ENCODE measurements around the gene PFDN4. TPM values are rescaled to one million over a fixed set of nuclear protein-coding genes. Genes with fewer than 3 reads are reported as not detected.
A peak's percentile ranks its signal among the peaks of the same experiment; 100 is the strongest.

Gene PFDN4
- total RNA-seq, 1 donor from 2014 or later: 83.5 TPM

DNA sequence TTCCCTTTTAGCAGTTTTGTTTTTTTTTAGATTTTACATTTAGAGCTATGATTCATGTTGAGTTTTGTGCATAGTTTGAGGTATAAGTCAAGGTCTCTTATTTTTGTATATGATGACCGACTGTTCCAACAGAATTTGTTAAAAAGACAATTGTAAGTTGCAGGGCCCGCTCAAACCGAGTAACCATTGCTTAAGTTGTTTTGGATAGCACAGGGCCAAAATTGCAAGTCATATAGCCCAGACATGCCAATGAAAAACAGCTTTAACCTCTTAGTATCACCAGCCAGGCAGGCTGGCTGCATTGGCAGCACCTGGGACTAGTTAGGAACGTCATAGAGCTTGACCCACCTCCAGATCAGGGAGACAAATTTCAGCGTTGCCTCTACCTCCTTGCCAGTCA, 47.3 kb downstream of the PFDN4 start:
- Histone ChIP-seq H3K36me3 (ENCODE audit: control insufficient read depth, insufficient read depth, low read length) (no peaks in the 10 kb centered on the region), H3K4me3 (ENCODE audit: low read depth, low read length) (no peak overlapping the region), H3K27me3 (ENCODE audit: control insufficient read depth, insufficient read depth, low read length) (no peaks in the 10 kb centered on the region)
- DNase-seq (ENCODE audit: low read depth) (peak; percentile 14), FAIRE-seq (no peak)
- TF ChIP-seq, protein P1, sequence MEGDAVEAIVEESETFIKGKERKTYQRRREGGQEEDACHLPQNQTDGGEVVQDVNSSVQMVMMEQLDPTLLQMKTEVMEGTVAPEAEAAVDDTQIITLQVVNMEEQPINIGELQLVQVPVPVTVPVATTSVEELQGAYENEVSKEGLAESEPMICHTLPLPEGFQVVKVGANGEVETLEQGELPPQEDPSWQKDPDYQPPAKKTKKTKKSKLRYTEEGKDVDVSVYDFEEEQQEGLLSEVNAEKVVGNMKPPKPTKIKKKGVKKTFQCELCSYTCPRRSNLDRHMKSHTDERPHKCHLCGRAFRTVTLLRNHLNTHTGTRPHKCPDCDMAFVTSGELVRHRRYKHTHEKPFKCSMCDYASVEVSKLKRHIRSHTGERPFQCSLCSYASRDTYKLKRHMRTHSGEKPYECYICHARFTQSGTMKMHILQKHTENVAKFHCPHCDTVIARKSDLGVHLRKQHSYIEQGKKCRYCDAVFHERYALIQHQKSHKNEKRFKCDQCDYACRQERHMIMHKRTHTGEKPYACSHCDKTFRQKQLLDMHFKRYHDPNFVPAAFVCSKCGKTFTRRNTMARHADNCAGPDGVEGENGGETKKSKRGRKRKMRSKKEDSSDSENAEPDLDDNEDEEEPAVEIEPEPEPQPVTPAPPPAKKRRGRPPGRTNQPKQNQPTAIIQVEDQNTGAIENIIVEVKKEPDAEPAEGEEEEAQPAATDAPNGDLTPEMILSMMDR (IDR thresholded peaks at IDR 0.05; ENCODE audit: insufficient read depth, low read length, severe bottlenecking): no peak

DNA sequence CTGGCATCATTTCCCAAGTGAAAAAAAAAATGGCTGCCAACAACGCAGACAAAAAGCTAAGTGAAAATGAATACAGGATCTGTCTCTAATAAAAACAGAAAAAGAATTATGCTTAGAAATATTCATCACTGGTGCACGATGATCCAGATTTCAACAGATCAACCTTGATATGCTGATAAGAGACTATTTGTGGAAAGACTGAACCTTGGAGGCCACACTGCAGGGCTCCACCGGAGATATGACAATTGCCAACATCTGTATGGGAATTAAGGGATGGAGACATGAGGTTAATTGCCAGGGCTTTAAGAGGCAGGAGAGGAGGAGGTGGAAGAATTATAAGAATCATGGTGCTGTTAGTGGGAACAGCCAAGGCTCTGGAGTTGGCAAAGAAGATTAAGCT, 48.3 kb downstream of the PFDN4 start:
- Histone ChIP-seq H3K4me3 (ENCODE audit: low read depth, low read length) (no peak overlapping the region), H3K27me3 (ENCODE audit: control insufficient read depth, insufficient read depth, low read length) (no peaks in the 10 kb centered on the region), H3K36me3 (ENCODE audit: control insufficient read depth, insufficient read depth, low read length) (no peaks in the 10 kb centered on the region)
- no peak for FAIRE-seq
- TF ChIP-seq, protein P1 (IDR thresholded peaks at IDR 0.05; ENCODE audit: insufficient read depth, low read length, severe bottlenecking): no peak
- no peak for DNase-seq (ENCODE audit: low read depth)

- Histone ChIP-seq H3K27me3 (ENCODE audit: control insufficient read depth, insufficient read depth, low read length) (no peaks in the 10 kb centered on the region), H3K36me3 (ENCODE audit: control insufficient read depth, insufficient read depth, low read length) (no peaks in the 10 kb centered on the region), H3K4me3 (ENCODE audit: low read depth, low read length) (no peak overlapping the region)
- DNase-seq (ENCODE audit: low read depth) (peak; percentile 96), FAIRE-seq (peak; percentile 28)
- TF ChIP-seq, protein P1 (IDR thresholded peaks at IDR 0.05; ENCODE audit: insufficient read depth, low read length, severe bottlenecking): no peak
Measured at GRCh38 chr20:54257071-54257816, 49.4 kb downstream of the PFDN4 start.

DNA sequence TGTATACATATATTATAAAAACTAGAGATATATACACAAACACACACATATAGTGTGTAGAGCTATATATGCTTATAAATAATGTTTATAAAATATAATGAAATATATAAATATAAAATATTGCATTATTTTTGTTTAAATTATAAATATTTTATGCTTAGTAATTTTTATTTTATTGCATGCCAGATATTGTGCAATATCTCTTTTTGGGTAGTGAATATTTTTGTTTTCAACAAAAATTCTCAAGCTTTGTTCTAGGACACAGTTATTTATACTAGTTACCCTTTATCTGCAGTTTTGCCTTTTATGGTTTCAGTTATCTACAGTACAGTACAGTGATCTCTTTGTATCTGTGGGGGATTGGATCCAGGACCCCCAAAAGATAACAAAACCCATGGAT, 52.2 kb downstream of the PFDN4 start:
- no peaks in the 10 kb centered on the region for H3K27me3 ChIP-seq (ENCODE audit: control insufficient read depth, insufficient read depth, low read length)
- no peak for DNase-seq (ENCODE audit: low read depth)
- H3K4me3 ChIP-seq (ENCODE audit: low read depth, low read length): no peak overlapping the region
- H3K36me3 ChIP-seq (ENCODE audit: control insufficient read depth, insufficient read depth, low read length): no peaks in the 10 kb centered on the region
- TF ChIP-seq, protein P1 (IDR thresholded peaks at IDR 0.05; ENCODE audit: insufficient read depth, low read length, severe bottlenecking): no peak
- FAIRE-seq: no peak

DNA sequence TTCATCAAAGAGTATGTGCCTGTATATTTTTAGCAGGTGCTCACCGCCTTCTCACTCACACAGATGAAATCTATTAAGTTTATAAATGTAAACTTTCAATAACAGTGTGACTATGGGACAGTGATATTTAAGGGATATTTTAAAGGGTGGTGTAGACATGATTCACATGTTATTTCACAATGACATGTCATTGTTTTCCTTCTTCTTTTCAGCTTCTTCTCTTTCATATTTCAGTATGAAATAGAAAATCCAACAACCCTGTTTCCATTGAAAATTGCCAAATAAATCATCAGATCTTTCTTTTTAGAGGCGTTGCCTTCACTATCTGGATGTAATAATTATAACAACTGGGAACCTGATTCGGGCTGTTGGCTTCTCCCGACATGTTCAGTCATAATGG, 54.8 kb downstream of the PFDN4 start:
- no peak overlapping the region for H3K4me3 ChIP-seq (ENCODE audit: low read depth, low read length)
- H3K27me3 ChIP-seq (ENCODE audit: control insufficient read depth, insufficient read depth, low read length): no peaks in the 10 kb centered on the region
- H3K36me3 ChIP-seq (ENCODE audit: control insufficient read depth, insufficient read depth, low read length): no peaks in the 10 kb centered on the region
- DNase-seq (ENCODE audit: low read depth): no peak
- FAIRE-seq: no peak
- TF ChIP-seq, protein P1 (IDR thresholded peaks at IDR 0.05; ENCODE audit: insufficient read depth, low read length, severe bottlenecking): no peak

Data from bronchial epithelial cell (primary cell).